Measurements from ENCODE around the gene RSPO1.

Gene RSPO1

GRCh38 chr1:37656026-37656425 is 21.3 kb upstream of the RSPO1 start:
- DNase-seq: no peak

GRCh38 chr1:37655274-37655673 is 20.6 kb upstream of the RSPO1 start:
- no peak for DNase-seq

- no peak for DNase-seq
Measured at GRCh38 chr1:37653906-37654305, 19.2 kb upstream of the RSPO1 start.

- no peak for DNase-seq
Measured at GRCh38 chr1:37652976-37653375, 18.3 kb upstream of the RSPO1 start.

GRCh38 chr1:37651803-37652202 is 17.1 kb upstream of the RSPO1 start:
- DNase-seq: no peak

GRCh38 chr1:37650721-37651120 is 16.0 kb upstream of the RSPO1 start:
- DNase-seq: no peak

- no peak for DNase-seq
Measured at GRCh38 chr1:37650173-37650572, 15.5 kb upstream of the RSPO1 start.

- DNase-seq: no peak
Measured at GRCh38 chr1:37647281-37647680, 12.6 kb upstream of the RSPO1 start.

- no peak for DNase-seq
Measured at GRCh38 chr1:37641059-37641458, 6.4 kb upstream of the RSPO1 start.

GRCh38 chr1:37636435-37636834 is 1.7 kb upstream of the RSPO1 start:
- DNase-seq: no peak

GRCh38 chr1:37634992-37635902 is 555 bp upstream of the RSPO1 start:
- no peak for DNase-seq

GRCh38 chr1:37633938-37634243 is 801 bp downstream of the RSPO1 start:
- no peak for DNase-seq

- no peak for DNase-seq
Measured at GRCh38 chr1:37633040-37633937, 1.4 kb downstream of the RSPO1 start.

- DNase-seq: no peak
Measured at GRCh38 chr1:37631036-37631435, 3.7 kb downstream of the RSPO1 start.

- DNase-seq: no peak
Measured at GRCh38 chr1:37630426-37631028, 4.2 kb downstream of the RSPO1 start.

- no peak for DNase-seq
Measured at GRCh38 chr1:37629726-37630425, 4.8 kb downstream of the RSPO1 start.

- no peak for DNase-seq
Measured at GRCh38 chr1:37629008-37629407, 5.7 kb downstream of the RSPO1 start.

GRCh38 chr1:37628026-37628556 is 6.6 kb downstream of the RSPO1 start:
- no peak for DNase-seq

- no peak for DNase-seq
Measured at GRCh38 chr1:37622131-37622530, 12.6 kb downstream of the RSPO1 start.

- no peak for DNase-seq
Measured at GRCh38 chr1:37621326-37621870, 13.3 kb downstream of the RSPO1 start.

GRCh38 chr1:37620707-37621106 is 14.0 kb downstream of the RSPO1 start:
- DNase-seq: no peak

- DNase-seq: no peak
Measured at GRCh38 chr1:37616330-37616729, 18.4 kb downstream of the RSPO1 start.

Measured in CD4-positive, alpha-beta T cell treated with Interleukin-12 subunit alpha and Interleukin-12 subunit beta, for 1 hour (primary cell).